A172 (cell line): ENCODE results near the gene APOL4. TPM values are rescaled to one million over a fixed set of nuclear protein-coding genes. Genes with fewer than 3 reads are reported as not detected.
"Not testable (repeated sequence)": the region's sequence is repeated elsewhere in the genome, so short reads cannot be mapped to it uniquely, and the experiment has no call there.

Experiments
- DNase-seq: peaks from one replicate; pipeline ENCODE4 v3.0.0-alpha.2; 2015; ENCODE audit warnings: low spot score
- total RNA-seq: library from RNA; depleted of rRNA; stranded (reverse); fragments of >200 nt; shearing (Covaris generic); gene quantifications from 2 replicates; pipeline ENCODE4 v1.2.3, GENCODE V29; 2014

The APOL4 gene
- total RNA-seq, 1 experiment from 2014 or later, result not detected

DNA sequence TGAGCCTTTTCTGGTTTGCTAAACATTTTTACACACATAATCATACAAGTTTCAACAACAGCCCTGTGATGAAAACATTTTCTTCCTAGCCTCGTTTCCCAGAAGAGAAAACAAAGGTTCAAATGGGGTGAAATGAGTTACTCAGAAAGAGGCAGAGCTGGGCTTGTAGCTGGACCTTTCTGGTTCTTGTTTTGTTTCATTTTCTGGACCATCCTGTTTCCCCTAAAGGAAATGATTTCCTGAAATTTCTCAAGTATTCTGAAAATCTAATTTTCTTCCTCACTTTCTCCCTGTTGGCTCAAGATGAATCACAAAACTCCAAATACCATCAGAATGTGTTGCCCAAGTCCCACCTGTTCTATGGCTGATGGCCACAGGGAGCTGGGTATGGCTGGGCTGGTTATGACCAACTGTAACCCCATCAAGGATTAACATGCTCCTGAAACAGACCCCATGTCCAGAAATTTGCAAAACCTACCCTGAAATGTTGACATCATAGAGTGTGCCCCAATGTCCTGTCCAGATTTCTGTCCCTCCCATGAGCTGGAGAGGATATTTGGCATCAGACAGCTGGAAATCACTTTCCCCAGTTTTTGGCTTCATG, 6.7 kb upstream of the APOL4 start:
- no peak for DNase-seq

DNA sequence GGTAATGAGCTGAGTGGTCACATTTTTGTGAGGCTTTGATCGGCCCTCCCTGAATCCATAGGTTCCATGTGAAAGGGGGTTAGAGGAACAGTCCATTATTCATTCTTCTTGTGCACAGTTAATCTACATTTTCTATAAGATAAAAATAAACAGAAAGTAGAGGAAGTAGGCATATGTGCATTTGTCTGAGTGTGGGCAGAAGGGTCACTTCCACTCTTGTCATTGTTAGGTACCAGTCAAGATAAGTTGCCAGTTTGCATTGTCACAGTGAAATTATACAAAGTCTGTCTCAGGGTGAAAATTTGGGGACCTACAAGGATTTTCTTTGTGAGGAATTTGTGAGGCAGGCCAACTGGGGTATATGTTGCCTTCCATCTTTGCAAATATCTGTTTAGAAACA, 4.6 kb upstream of the APOL4 start:
- no peak for DNase-seq

GRCh38 chr22:36205573-36205972, 4.0 kb upstream of the APOL4 start:
- not testable (repeated sequence) for DNase-seq

- no peak for DNase-seq
Observed at GRCh38 chr22:36204632-36205015, 3.0 kb upstream of the APOL4 start.

- DNase-seq, result no peak
Observed at GRCh38 chr22:36204001-36204631, 2.5 kb upstream of the APOL4 start.

- not testable (repeated sequence) for DNase-seq
Observed at GRCh38 chr22:36203441-36203840, 1.8 kb upstream of the APOL4 start.

GRCh38 chr22:36202906-36203305, 1.3 kb upstream of the APOL4 start:
- not testable (repeated sequence) for DNase-seq

GRCh38 chr22:36201025-36201424, 584 bp downstream of the APOL4 start:
- not testable (repeated sequence) for DNase-seq

GRCh38 chr22:36199001-36199551, 2.5 kb downstream of the APOL4 start:
- no peak for DNase-seq

- DNase-seq, result no peak
Observed at GRCh38 chr22:36198536-36198935, 3.1 kb downstream of the APOL4 start.

DNA sequence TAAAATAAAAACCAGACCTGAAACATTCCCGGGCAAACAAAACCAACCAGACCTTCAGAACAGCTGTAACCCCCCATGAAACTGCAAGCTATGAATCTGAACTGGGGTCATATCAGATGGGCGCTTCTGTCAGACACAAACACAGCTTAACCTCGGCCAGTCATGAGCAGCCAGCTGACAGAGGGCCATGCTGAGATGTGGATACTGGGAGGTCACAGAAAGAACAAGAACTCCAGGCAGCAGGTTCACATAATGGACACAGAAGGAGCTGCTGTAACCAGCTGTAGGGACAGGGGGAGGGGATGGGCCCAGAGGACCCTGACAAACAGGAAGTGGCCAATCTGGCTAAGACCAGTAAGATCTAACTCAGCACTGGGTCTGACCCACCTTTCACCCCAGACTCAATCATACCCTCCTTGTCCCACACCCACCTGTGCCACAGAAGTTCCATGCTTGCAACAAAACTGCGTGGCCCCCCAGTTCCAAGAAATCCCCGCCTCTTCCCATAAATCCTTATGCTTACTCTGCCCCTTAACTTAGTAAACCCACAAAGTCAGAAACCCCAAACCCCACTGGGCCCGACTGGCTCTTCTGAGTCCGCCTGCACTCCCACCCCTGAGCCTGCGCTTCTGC, 4.0 kb downstream of the APOL4 start:
- peak; percentile 4 for DNase-seq

- DNase-seq, result peak; percentile 2
Observed at GRCh38 chr22:36197065-36197440, 4.6 kb downstream of the APOL4 start.

- DNase-seq, result no peak
Observed at GRCh38 chr22:36196254-36197064, 5.2 kb downstream of the APOL4 start.

DNA sequence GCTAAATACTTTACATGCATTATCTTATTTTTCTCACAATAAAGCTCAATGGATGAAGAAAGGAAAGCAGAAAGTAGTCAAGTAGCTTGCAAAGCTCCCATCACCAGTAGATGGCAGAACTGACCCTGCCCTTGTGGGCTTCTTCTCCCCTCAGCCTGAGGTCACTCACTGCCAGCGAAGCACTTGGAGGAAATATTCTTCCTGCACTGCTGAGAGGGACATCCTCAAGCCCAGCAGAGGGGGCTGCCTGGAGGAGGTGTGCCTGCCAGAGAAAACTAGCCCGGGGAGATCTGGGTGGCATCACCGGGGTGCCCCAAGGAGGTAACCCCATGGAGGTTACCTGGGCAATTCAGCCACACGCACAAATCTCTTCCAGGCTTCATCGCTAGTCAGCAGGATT, 6.6 kb downstream of the APOL4 start:
- peak; percentile 54 for DNase-seq

GRCh38 chr22:36194385-36194784, 7.2 kb downstream of the APOL4 start:
- no peak for DNase-seq

GRCh38 chr22:36193577-36193976, 8.0 kb downstream of the APOL4 start:
- DNase-seq, result no peak

DNA sequence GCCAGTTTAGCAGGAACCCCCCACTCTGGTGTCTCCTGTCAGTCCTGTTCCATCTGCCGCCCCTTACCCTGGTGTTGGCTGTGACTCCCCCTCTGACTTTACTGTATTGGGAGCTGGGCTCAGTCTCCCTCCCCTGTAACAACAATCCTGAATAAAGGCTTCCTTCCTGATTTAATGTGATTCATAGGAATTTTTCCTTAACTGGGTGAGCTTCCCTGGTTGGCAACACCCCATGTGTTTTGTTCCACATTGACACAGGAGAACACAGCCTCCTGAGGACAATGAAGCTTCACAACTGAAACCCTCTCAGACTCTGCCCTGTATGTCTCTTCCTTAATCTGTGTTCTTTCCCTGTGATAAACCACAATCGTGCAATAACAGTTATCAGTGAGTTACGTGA, 8.4 kb downstream of the APOL4 start:
- no peak for DNase-seq

- DNase-seq, result no peak
Observed at GRCh38 chr22:36192542-36192941, 9.1 kb downstream of the APOL4 start.

DNA sequence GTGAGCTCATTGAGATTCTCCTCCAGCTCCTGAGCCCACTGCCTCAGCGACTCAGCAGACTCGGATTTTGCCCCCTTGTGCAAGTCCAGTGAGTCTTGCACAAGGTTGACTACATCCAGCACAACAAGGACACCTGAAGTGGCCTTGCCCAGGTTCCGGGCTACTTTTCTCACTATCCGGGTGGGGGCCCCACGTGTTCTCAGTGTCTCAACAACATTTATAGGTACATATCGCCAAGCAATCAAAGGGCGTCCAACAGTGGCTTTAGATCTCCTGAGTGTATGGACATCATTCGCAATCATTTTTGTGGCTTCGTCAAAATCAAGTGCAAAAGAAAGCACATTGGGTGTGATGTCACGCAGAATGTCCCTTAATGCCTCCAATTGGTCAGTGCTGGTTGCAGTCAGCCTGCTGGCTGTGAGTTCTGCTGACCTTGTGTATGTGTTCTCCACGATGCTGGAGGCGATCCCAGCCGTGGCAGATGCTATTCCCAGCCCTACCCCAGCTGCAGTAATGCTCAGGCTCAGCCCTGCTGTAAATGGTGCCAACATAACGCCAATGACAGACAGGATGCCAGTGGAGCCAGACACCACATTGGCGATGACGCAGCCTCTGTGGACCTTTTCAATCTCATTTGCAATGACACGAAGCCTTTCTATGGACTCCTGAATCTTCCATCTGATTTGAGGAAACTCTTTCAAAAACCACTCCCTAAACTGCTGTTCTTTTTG, 10.3 kb downstream of the APOL4 start:
- DNase-seq, result no peak

GRCh38 chr22:36187862-36188261, 13.7 kb downstream of the APOL4 start:
- DNase-seq, result not testable (repeated sequence)

GRCh38 chr22:36185828-36186624, 15.6 kb downstream of the APOL4 start:
- no peak for DNase-seq
